HG02642 (cell line): ENCODE results near the gene MNT.

ENCODE experiments used
- ATAC-seq: cut with Tn5 transposase; IDR thresholded peaks from one replicate; pipeline ENCODE4 v1.9.1; 2021; ENCODE audit warnings: mild to moderate bottlenecking; ENCODE audit not compliant: unreplicated experiment, poor library complexity

The MNT gene

GRCh38 chr17:2337544-2338314 is 63.1 kb downstream of the MNT start:
- peak; percentile 26 for ATAC-seq

GRCh38 chr17:2336852-2337543 is 63.9 kb downstream of the MNT start, which contains the start of gene SGSM2:
TSS of gene SGSM2 (plus strand) at chr17:2337501. CDS start at chr17:2337689, 188 bp downstream.
- ATAC-seq = peak; percentile 37

GRCh38 chr17:2336215-2336851 is 64.5 kb downstream of the MNT start, which contains the start of gene TSR1:
TSS of gene TSR1 (minus strand) at chr17:2336457. CDS start at chr17:2336427, 30 bp downstream.
- ATAC-seq = peak; percentile 77

- ATAC-seq = no peak
These were observed 65.1 kb downstream of the MNT start for GRCh38 chr17:2335726-2336214.
